Measurements from ENCODE around the gene ORC1.
A peak's percentile ranks its signal among the peaks of the same experiment; 100 is the strongest.

The ORC1 gene

GRCh38 chr1:52386458-52386857 lies 17.8 kb downstream of the ORC1 start:
- no peak for DNase-seq (ENCODE audit: low spot score)

- no peak for DNase-seq (ENCODE audit: low spot score)
Measured at GRCh38 chr1:52385376-52385775, 18.8 kb downstream of the ORC1 start.

GRCh38 chr1:52369851-52370250 lies 34.4 kb downstream of the ORC1 start:
- DNase-seq (ENCODE audit: low spot score) = peak; percentile 32

- DNase-seq (ENCODE audit: low spot score) = peak; percentile 62
Measured at GRCh38 chr1:52368383-52369172, 35.6 kb downstream of the ORC1 start.

GRCh38 chr1:52367272-52367671 lies 37.0 kb downstream of the ORC1 start:
- no peak for DNase-seq (ENCODE audit: low spot score)

- DNase-seq (ENCODE audit: low spot score) = no peak
Measured at GRCh38 chr1:52366517-52366827, 37.8 kb downstream of the ORC1 start.

GRCh38 chr1:52365746-52366516 lies 38.3 kb downstream of the ORC1 start, which contains the start of gene CC2D1B:
Gene CC2D1B (minus strand): TSS chr1:52366205. CDS start chr1:52364620, 1,585 bp downstream.
- DNase-seq (ENCODE audit: low spot score) = peak; percentile 97

GRCh38 chr1:52365071-52365745 lies 39.0 kb downstream of the ORC1 start:
- DNase-seq (ENCODE audit: low spot score) = peak; percentile 17

- no peak for DNase-seq (ENCODE audit: low spot score)
Measured at GRCh38 chr1:52364235-52364839, 39.9 kb downstream of the ORC1 start.

- DNase-seq (ENCODE audit: low spot score) = no peak
Measured at GRCh38 chr1:52360595-52360968, 43.6 kb downstream of the ORC1 start.

- no peak for DNase-seq (ENCODE audit: low spot score)
Measured at GRCh38 chr1:52359676-52360594, 44.3 kb downstream of the ORC1 start.

- DNase-seq (ENCODE audit: low spot score) = no peak
Measured at GRCh38 chr1:52358851-52359497, 45.2 kb downstream of the ORC1 start.

GRCh38 chr1:52357397-52357796 lies 46.8 kb downstream of the ORC1 start:
- no peak for DNase-seq (ENCODE audit: low spot score)

- no peak for DNase-seq (ENCODE audit: low spot score)
Measured at GRCh38 chr1:52356818-52357355, 47.3 kb downstream of the ORC1 start.

GRCh38 chr1:52355847-52356505 lies 48.2 kb downstream of the ORC1 start:
- no peak for DNase-seq (ENCODE audit: low spot score)

- no peak for DNase-seq (ENCODE audit: low spot score)
Measured at GRCh38 chr1:52355436-52355835, 48.8 kb downstream of the ORC1 start.

- DNase-seq (ENCODE audit: low spot score) = no peak
Measured at GRCh38 chr1:52352690-52353089, 51.5 kb downstream of the ORC1 start.

GRCh38 chr1:52348704-52349300 lies 55.4 kb downstream of the ORC1 start:
- peak; percentile 18 for DNase-seq (ENCODE audit: low spot score)

GRCh38 chr1:52346653-52347052 lies 57.6 kb downstream of the ORC1 start:
- DNase-seq (ENCODE audit: low spot score) = no peak
